Myocyte (in vitro differentiated cells): ENCODE data around the gene ZFAND2B. TPM values are rescaled to one million over a fixed set of nuclear protein-coding genes. Genes with fewer than 3 reads are reported as not detected.

Experiments
- DNase-seq: peaks from one replicate; pipeline ENCODE4 v3.0.0-alpha.2; 2012; ENCODE audit warnings: low read depth
- polyA plus RNA-seq: library from polyadenylated mRNA; unstranded; fragments of >200 nt; gene quantifications from one replicate; pipeline ENCODE4 v1.2.1, GENCODE V29; 2012; ENCODE audit warnings: missing spikeins
- total RNA-seq: library from RNA; depleted of rRNA; stranded (reverse); fragments of >200 nt; gene quantifications from 2 replicates; pipeline ENCODE4 v1.2.3, GENCODE V29; 2014

Gene ZFAND2B
- 43.0 and 50.1 TPM in 2 replicates for total RNA-seq
- polyA plus RNA-seq, result 40.1 TPM

GRCh38 chr2:219206328-219207133 is at the start of gene ZFAND2B:
Gene ZFAND2B, plus strand, starts transcription at chr2:219206782. Its CDS starts 206 bp downstream, at chr2:219206988.
- peak; percentile 95 for DNase-seq

DNA sequence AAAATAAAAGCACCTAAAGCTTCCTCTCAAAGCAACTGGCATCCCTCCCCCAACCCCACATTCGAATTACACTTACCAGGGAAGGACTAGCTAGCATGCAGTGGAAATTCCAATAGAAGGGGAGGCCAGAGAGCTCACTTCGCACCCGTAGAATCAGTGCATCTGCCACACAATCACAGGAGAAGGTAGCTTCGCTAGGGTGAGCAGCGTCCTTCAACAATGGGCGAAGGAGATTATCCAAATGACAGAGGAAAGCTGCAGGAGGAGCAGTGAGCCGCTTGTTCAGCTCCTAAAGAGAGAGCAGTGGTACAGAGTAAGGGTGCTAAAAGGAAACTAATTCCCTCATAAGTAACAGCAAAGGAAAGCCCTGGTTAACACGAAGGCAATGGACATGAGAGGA is 49.2 kb upstream of the ZFAND2B start:
- DNase-seq, result no peak

- no peak for DNase-seq
Measured at GRCh38 chr2:219158025-219158424, 48.6 kb upstream of the ZFAND2B start.

DNA sequence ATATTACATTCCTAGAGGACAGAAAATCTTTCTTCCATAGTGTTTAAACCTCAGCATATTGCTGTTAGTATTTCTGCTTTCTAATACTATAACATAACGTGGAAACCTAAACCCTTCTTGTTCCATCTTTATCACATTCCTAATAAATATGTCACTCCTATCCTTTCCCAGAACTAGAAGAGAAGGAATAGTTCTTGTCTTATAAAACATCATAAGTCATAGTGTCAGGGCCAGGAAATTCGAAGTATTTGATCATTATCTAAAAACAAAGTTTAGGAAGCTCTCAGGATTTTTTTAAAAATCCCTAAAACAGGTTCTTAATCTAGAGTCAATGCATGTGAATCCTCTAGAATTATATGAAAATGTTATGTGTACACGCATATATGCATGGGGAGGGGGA is 48.0 kb upstream of the ZFAND2B start:
- DNase-seq, result no peak

- DNase-seq, result no peak
Measured at GRCh38 chr2:219159771-219160185, 46.8 kb upstream of the ZFAND2B start.

- DNase-seq, result peak; percentile 95
Measured at GRCh38 chr2:219160186-219161017, 46.2 kb upstream of the ZFAND2B start, which contains the start of gene NHEJ1. Gene NHEJ1, minus strand, starts transcription at chr2:219160815. Its CDS starts 2,453 bp downstream, at chr2:219158362.

DNA sequence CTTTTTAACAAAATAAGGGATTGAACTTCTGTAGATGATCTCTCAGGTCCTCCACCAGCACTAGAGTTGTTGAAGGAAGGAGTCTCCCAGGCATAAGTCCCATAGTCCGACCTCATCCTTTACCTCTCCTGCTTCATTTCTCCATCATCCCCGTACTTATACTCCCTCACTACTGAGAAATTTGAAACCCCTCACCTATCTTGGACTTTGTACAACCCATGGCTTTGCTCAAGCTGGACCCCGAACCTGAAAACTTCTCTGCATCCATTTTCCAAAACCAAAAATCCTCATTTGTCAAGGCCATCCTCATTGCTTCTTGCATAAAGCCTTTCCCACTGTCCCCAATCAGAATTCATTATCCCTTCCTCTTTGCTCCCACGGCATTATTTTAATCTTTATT is 45.5 kb upstream of the ZFAND2B start:
- DNase-seq, result no peak

DNA sequence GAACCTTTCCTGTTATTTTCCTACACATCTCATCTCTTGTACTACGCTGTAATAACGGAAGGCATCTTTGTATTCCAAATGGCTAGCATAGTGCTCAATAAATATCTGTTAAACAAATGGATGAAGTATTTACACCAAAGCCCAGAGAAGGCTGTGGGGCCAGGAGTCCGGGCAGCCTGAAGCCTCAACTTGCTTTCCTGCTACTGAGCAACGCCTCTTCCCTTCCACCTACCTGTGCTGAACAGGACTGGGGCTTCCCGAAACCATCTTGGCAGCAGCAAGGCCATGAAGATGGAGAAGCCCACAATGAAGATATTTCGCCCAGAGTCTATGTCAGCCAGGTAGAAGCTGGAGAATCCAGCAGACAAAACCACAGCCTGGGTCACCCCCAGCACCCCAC is 43.4 kb upstream of the ZFAND2B start:
- DNase-seq, result no peak

- no peak for DNase-seq
Measured at GRCh38 chr2:219165058-219165911, 41.3 kb upstream of the ZFAND2B start.

DNA sequence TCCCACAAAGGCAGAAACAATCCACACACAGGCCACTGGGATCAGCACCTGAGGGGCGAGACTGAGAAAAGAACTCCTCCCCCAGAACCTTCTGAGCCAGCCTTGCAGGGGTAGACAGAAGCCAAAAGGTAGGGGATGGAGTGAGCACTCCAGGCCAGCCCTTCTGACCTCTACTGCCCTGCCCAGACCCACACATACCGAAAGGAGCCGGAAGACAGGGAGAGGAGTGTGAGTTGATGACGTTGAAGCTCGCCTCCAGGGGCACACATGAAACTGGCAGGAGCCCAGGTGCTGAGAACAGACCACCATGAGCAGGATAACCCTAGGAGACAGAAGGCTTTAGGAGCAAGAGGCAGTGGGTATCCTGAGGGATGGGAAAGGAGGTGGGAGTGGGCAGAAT is 38.6 kb upstream of the ZFAND2B start:
- DNase-seq, result no peak

GRCh38 chr2:219168526-219168925 is 38.1 kb upstream of the ZFAND2B start:
- DNase-seq, result no peak

DNA sequence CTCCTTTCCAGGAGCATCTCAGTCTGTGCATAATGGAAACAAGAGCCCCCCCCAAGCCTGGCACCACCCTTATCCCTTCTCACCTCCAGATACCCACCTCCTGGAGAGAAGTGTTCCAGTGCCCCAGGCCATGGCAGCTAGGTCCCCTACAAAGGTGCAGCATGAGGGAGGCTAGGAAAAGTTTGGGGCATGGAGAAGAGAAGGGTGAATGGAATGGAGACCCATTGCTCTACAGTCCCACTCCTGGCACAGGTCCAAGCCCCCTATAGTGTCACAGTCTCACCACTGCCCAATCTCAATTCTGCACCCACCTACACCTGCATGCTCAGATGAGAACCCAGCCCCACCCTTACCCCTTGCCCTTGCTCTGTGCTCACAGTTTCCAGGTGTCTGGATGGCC is 37.6 kb upstream of the ZFAND2B start:
- DNase-seq, result no peak

DNA sequence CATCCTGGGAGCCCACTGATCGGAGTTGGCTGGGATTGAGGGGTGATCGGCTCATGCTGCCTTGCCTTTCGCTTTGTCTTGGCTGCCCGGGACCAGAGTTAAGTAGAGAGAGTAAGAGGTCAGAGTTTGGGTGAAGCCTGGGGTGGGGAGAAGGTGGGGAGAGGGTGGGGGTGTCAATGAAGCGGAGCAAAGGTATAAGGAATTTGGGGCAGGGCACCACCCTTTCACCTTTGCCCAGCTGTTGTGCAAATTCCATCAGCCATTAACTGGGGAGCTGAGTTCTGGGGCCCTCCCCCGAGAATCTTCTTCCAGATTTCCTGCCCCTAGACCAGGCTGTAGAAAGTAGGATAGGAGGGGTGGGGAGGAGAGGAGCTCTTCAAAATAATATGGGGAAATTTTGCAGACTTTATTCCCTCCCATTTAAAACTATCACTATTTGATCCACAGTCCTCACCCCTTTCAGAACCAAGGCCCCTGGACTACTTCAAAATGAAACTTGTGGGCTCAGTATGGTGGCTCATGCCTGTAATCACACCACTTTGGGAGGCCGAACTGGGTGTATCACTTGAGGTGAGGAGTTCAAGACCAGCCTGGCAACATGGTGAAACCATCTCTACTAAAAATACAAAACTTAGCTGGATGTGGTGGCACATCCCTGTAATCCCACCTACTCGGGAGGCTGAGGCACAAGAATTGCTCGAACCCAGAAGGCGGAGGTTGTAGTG is 36.5 kb upstream of the ZFAND2B start, which contains the start of gene SLC23A3:
Gene SLC23A3, minus strand, starts transcription at position 100 of the 725 bp plus-strand sequence. Its CDS starts 45 bp downstream, at position 55.
- DNase-seq, result no peak

DNA sequence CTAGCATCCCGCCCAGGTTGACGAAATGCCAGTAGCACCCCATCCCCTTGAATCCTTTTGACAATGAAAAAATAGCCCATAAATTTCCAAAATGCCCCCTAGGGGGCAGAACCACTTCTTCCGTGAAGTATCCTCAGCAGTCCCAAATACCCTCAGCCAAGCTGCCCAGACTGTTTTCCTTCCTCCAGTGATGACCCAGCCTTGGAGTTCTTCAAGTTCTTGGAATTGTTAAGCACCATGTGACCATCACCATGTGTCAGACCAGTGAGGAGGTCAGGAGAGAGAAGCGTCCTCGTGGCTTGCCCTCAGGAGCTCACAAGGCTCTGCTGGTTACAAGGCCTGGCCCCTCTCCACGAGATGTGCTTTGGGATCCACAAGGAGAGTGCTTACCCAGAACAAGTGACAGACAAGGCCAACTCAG is 35.3 kb upstream of the ZFAND2B start:
- DNase-seq, result peak; percentile 93

DNA sequence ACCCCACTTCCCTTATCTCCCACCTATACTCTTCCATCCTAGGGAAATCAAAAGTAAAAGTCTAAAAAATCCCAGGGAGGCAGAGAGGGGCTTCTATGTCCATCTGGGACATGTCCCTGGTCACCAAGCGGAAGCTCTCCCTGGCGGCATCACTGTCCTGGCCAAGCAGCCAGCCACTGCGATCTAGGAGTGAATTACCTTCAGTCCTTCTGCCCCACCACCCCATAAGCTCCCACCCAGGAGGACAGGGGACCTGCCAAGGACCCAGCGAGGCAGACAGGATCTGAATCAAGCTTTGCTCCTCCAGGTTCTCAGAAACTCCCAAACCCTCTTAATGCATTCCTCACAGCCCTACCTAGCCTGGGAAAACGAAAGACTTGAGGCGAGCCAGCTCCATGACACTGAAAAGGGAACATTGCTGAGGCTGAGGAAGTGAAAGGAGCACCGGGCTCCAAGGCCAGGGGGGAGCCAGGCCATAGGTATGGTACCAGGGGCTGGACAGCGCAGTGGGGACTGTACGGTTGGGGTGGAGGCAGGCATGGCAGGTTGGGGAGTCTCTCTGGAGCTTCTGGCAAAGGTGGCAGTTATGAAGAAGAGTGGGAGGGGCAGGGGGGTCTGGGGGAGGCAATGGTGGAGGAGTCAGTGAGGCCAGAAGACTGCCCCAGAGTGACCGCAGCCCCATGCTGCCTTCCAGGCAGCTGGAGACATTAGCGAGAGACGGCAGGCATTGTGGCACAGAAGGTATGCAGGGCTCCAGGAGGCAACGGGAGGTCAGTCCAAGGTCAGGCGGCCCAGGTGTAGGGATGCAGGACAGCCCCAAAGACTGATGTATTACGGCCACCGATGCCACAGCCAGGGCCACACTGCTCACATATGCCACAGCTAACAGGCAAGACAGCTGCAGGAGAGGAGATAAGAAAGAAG is 34.1 kb upstream of the ZFAND2B start:
- no peak for DNase-seq

DNA sequence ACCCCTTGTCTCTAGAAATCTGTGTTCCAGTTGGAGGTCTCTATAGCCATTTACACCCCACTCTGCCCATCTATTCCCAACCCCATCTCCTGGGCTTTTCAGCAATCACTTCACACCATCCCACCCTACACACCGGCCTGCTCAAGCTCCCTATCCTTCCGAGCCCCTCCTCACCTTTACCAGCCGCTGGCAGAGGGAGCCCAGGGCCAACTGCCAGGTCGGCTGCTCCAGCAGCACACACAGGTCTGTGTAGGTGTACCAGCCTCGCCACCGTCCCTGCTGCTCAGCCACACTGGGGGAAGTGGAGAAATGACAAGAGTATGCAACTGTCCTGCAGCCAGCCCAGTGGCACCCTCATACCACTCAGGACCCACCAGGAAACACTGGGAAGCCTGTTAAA is 33.4 kb upstream of the ZFAND2B start:
- DNase-seq, result no peak

GRCh38 chr2:219174146-219174545 is 32.4 kb upstream of the ZFAND2B start:
- no peak for DNase-seq

- DNase-seq, result no peak
Measured at GRCh38 chr2:219174801-219175200, 31.8 kb upstream of the ZFAND2B start.

GRCh38 chr2:219175486-219175885 is 31.1 kb upstream of the ZFAND2B start:
- DNase-seq, result no peak
